ENCODE results near the gene DUSP21.
"Not testable (repeated sequence)": the region's sequence is repeated elsewhere in the genome, so short reads cannot be mapped to it uniquely, and the experiment has no call there.

DUSP21 gene

GRCh38 chrX:44843753-44844152 lies at the start of gene DUSP21:
Gene DUSP21, plus strand, starts transcription at chrX:44844021. Its CDS starts 112 bp downstream, at chrX:44844133.
- no peak for DNase-seq (ENCODE audit: low read depth)

- DNase-seq (ENCODE audit: low read depth) = no peak
Observed at GRCh38 chrX:44795945-44796450, 47.8 kb upstream of the DUSP21 start.

GRCh38 chrX:44802613-44803012 lies 41.2 kb upstream of the DUSP21 start:
- DNase-seq (ENCODE audit: low read depth) = no peak

- no peak for DNase-seq (ENCODE audit: low read depth)
Observed at GRCh38 chrX:44815681-44816080, 28.1 kb upstream of the DUSP21 start.

GRCh38 chrX:44816367-44816766 lies 27.5 kb upstream of the DUSP21 start:
- no peak for DNase-seq (ENCODE audit: low read depth)

- DNase-seq (ENCODE audit: low read depth) = no peak
Observed at GRCh38 chrX:44817029-44817428, 26.8 kb upstream of the DUSP21 start.

GRCh38 chrX:44822601-44823000 lies 21.2 kb upstream of the DUSP21 start:
- DNase-seq (ENCODE audit: low read depth) = no peak

GRCh38 chrX:44823193-44823592 lies 20.6 kb upstream of the DUSP21 start:
- not testable (repeated sequence) for DNase-seq (ENCODE audit: low read depth)

GRCh38 chrX:44828008-44828605 lies 15.7 kb upstream of the DUSP21 start:
- no peak for DNase-seq (ENCODE audit: low read depth)

GRCh38 chrX:44829832-44830231 lies 14.0 kb upstream of the DUSP21 start:
- DNase-seq (ENCODE audit: low read depth) = no peak

- no peak for DNase-seq (ENCODE audit: low read depth)
Observed at GRCh38 chrX:44842550-44843317, 1.1 kb upstream of the DUSP21 start.

GRCh38 chrX:44843318-44843702 lies 511 bp upstream of the DUSP21 start:
- DNase-seq (ENCODE audit: low read depth) = no peak

- no peak for DNase-seq (ENCODE audit: low read depth)
Observed at GRCh38 chrX:44844204-44844603, 383 bp downstream of the DUSP21 start.

GRCh38 chrX:44850891-44851290 lies 7.1 kb downstream of the DUSP21 start:
- DNase-seq (ENCODE audit: low read depth) = not testable (repeated sequence)

- DNase-seq (ENCODE audit: low read depth) = no peak
Observed at GRCh38 chrX:44871114-44871645, 27.4 kb downstream of the DUSP21 start.

- no peak for DNase-seq (ENCODE audit: low read depth)
Observed at GRCh38 chrX:44871931-44872820, 28.4 kb downstream of the DUSP21 start.

- peak; percentile 100 for DNase-seq (ENCODE audit: low read depth)
Observed at GRCh38 chrX:44872821-44873414, 29.1 kb downstream of the DUSP21 start, which contains the start of gene KDM6A. Gene KDM6A, plus strand, starts transcription at chrX:44873188. Its CDS starts 364 bp downstream, at chrX:44873552.

- DNase-seq (ENCODE audit: low read depth) = peak; percentile 19
Observed at GRCh38 chrX:44873415-44874276, 29.8 kb downstream of the DUSP21 start.

GRCh38 chrX:44874420-44875184 lies 30.8 kb downstream of the DUSP21 start:
- DNase-seq (ENCODE audit: low read depth) = no peak

- DNase-seq (ENCODE audit: low read depth) = no peak
Observed at GRCh38 chrX:44875185-44875489, 31.3 kb downstream of the DUSP21 start.

All from stimulated activated CD8-positive, alpha-beta memory T cell treated with anti-CD3 and anti-CD28 coated beads, Interleukin-4, amount 100 ng/mL, for 24 hours (primary cell).